ENCODE data around the gene GMEB1.
"Not testable (repeated sequence)": the region's sequence is repeated elsewhere in the genome, so short reads cannot be mapped to it uniquely, and the experiment has no call there.

Gene GMEB1

DNA sequence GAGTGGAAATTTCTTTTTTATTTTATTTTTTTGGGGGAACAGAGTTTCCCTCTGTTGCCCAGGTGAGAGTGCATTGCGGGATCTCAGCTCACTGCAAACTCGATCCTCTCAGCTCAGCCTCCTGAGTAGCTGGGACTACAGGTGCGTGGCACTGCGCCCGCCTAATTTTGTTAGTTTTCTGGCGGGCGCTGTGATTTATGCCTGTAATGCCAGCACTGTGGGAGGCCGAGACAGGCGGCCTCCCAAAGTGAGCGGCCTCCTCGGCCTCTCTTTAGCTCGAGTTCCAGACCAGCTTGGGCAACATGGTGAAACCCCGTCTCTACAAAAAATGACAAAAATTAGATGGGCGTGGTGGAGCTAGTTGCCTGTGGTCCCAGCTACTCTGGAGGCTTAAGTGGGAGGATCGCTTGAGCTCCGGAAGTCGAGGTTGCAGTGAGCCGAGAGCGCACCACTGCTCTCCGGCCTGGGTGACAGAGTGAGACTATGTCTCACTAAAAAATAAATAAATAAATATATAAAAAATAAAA is 2.7 kb downstream of the GMEB1 start:
- TF ChIP-seq, protein P1, sequence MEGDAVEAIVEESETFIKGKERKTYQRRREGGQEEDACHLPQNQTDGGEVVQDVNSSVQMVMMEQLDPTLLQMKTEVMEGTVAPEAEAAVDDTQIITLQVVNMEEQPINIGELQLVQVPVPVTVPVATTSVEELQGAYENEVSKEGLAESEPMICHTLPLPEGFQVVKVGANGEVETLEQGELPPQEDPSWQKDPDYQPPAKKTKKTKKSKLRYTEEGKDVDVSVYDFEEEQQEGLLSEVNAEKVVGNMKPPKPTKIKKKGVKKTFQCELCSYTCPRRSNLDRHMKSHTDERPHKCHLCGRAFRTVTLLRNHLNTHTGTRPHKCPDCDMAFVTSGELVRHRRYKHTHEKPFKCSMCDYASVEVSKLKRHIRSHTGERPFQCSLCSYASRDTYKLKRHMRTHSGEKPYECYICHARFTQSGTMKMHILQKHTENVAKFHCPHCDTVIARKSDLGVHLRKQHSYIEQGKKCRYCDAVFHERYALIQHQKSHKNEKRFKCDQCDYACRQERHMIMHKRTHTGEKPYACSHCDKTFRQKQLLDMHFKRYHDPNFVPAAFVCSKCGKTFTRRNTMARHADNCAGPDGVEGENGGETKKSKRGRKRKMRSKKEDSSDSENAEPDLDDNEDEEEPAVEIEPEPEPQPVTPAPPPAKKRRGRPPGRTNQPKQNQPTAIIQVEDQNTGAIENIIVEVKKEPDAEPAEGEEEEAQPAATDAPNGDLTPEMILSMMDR (conservative IDR thresholded peaks at IDR 0.05; ENCODE audit: low read depth, low read length) = no peak
- Histone ChIP-seq H3K4me3 (IDR thresholded peaks at IDR 0.05; ENCODE audit: insufficient read depth, low read depth, low read length) (no peak overlapping the region), H3K9ac (no peak overlapping the region), H4K20me1 (ENCODE audit: insufficient read depth) (no peaks in the 10 kb centered on the region), H3K4me1 (ENCODE audit: low read depth, poor library complexity, severe bottlenecking) (peaks cover 11% of the 10 kb centered on the region), H3K27ac (no peak overlapping the region), H3K4me2 (no peak overlapping the region), H3K27me3 (ENCODE audit: insufficient read depth, low read depth) (no peaks in the 10 kb centered on the region), H3K36me3 (ENCODE audit: insufficient read depth) (no peaks in the 10 kb centered on the region), H2AFZ (ENCODE audit: low read depth) (no peak overlapping the region), H3K79me2 (ENCODE audit: insufficient read depth, low read depth) (peaks cover 20% of the 10 kb centered on the region)

DNA sequence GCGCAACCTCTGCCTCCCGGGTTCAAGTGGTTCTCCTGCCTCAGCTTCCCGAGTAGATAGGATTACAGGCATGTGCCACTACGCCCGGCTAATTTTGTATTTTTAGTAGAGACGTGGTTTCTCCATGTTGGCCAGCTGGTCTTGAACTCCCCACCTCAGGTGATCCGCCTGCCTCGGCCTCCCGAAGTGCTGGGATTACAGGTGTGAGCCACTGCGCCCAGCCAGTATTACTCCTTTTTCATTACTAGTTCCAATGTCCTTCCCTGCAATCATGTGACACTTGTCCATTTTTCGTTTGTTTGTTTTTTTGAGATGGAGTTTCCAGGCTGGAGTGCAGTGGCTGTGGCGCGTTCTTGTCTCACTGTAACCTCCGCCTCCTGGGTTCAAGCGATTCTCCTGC is 4.4 kb downstream of the GMEB1 start:
- H4K20me1 ChIP-seq (ENCODE audit: insufficient read depth); H3K36me3 ChIP-seq (ENCODE audit: insufficient read depth); H3K27me3 ChIP-seq (ENCODE audit: insufficient read depth, low read depth); H2AFZ ChIP-seq (ENCODE audit: low read depth); H3K4me1 ChIP-seq (ENCODE audit: low read depth, poor library complexity, severe bottlenecking); H3K4me2 ChIP-seq; H3K4me3 ChIP-seq (IDR thresholded peaks at IDR 0.05; ENCODE audit: insufficient read depth, low read depth, low read length); H3K9ac ChIP-seq; H3K27ac ChIP-seq: not testable (repeated sequence)
- peaks cover 20% of the 10 kb centered on the region for H3K79me2 ChIP-seq (ENCODE audit: insufficient read depth, low read depth)

DNA sequence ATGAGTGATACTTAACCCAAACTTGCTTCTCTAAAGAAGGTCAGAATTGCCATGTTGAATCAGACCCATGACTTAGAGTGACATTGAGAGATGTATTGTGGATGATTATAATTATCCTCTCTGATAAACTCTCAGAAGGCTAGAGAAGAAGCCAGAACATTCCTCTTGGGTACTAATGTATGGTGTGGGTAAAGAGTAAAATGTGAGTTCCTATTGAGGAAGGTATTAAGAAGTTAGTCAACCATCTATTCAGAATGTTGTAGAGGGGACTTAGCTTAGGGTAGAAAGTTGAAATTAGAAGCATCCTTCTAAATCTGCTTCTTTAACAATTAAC is 7.3 kb downstream of the GMEB1 start:
- Histone ChIP-seq H3K4me2 (no peak overlapping the region), H3K4me3 (IDR thresholded peaks at IDR 0.05; ENCODE audit: insufficient read depth, low read depth, low read length) (no peak overlapping the region), H3K36me3 (ENCODE audit: insufficient read depth) (no peaks in the 10 kb centered on the region), H2AFZ (ENCODE audit: low read depth) (no peak overlapping the region), H3K27ac (no peak overlapping the region), H4K20me1 (ENCODE audit: insufficient read depth) (no peaks in the 10 kb centered on the region), H3K9ac (no peak overlapping the region), H3K79me2 (ENCODE audit: insufficient read depth, low read depth) (0 out of 2 replicates have a peak, but pooled peaks cover 4% of the 10 kb centered on the region), H3K27me3 (ENCODE audit: insufficient read depth, low read depth) (no peaks in the 10 kb centered on the region), H3K4me1 (ENCODE audit: low read depth, poor library complexity, severe bottlenecking) (no peaks in the 10 kb centered on the region)
- TF ChIP-seq, protein P1 (conservative IDR thresholded peaks at IDR 0.05; ENCODE audit: low read depth, low read length) = no peak

DNA sequence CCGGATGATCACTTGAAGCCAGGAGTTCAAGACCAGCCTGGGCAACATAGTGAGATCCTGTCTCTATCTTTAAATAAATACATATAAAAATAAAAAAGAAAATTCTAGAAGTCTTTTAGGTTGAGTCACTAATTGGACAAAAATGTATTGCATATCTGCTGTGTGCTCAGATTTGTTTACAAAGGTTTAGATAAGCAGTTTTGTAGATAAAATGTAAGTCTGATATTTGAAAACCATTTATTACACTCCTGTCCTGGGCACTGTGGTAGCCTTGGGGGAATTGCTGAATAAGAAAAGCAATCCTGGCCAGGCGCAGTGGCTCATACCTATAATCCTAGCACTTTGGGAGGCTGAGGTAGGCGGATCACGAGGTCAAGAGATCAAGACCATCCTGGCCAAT is 11.6 kb downstream of the GMEB1 start:
- H3K4me2 ChIP-seq = no peak overlapping the region
- TF ChIP-seq, protein P1 (conservative IDR thresholded peaks at IDR 0.05; ENCODE audit: low read depth, low read length) = no peak
- H3K27ac ChIP-seq = no peak overlapping the region
- H3K79me2 ChIP-seq (ENCODE audit: insufficient read depth, low read depth) = no peaks in the 10 kb centered on the region
- H3K36me3 ChIP-seq (ENCODE audit: insufficient read depth) = no peaks in the 10 kb centered on the region
- H3K9ac ChIP-seq = no peak overlapping the region
- H3K4me1 ChIP-seq (ENCODE audit: low read depth, poor library complexity, severe bottlenecking) = no peaks in the 10 kb centered on the region
- no peaks in the 10 kb centered on the region for H4K20me1 ChIP-seq (ENCODE audit: insufficient read depth)
- no peak overlapping the region for H3K4me3 ChIP-seq (IDR thresholded peaks at IDR 0.05; ENCODE audit: insufficient read depth, low read depth, low read length)
- H2AFZ ChIP-seq (ENCODE audit: low read depth) = no peak overlapping the region
- no peaks in the 10 kb centered on the region for H3K27me3 ChIP-seq (ENCODE audit: insufficient read depth, low read depth)

DNA sequence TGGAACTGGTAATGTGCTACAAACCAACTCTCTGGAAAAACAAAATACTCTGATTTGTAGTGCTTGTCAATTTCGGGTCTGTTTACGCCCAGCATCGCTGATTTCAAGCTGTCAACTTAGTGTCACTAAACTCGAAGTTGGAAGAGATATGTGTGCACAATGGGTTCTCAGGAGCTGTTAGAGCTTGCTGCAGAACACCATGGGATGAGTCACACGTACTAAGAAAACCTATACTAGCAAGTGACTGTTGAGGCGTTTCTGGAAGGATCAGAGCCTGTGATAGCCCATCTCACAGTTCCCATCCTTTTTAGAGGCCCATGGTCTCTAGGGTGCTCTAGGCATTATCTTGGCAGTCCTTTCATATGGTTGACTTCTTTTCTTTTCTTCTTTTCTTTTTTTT is 14.3 kb downstream of the GMEB1 start:
- Histone ChIP-seq H3K4me3 (IDR thresholded peaks at IDR 0.05; ENCODE audit: insufficient read depth, low read depth, low read length) (no peak overlapping the region), H3K4me2 (no peak overlapping the region), H3K9ac (no peak overlapping the region), H4K20me1 (ENCODE audit: insufficient read depth) (no peaks in the 10 kb centered on the region), H3K27ac (no peak overlapping the region), H3K36me3 (ENCODE audit: insufficient read depth) (no peaks in the 10 kb centered on the region), H3K27me3 (ENCODE audit: insufficient read depth, low read depth) (no peaks in the 10 kb centered on the region), H2AFZ (ENCODE audit: low read depth) (no peak overlapping the region), H3K4me1 (ENCODE audit: low read depth, poor library complexity, severe bottlenecking) (no peaks in the 10 kb centered on the region), H3K79me2 (ENCODE audit: insufficient read depth, low read depth) (no peaks in the 10 kb centered on the region)
- TF ChIP-seq, protein P1 (conservative IDR thresholded peaks at IDR 0.05; ENCODE audit: low read depth, low read length) = no peak
